ENCODE results near the gene GAK. TPM values are rescaled to one million over a fixed set of nuclear protein-coding genes. Genes with fewer than 3 reads are reported as not detected.

The GAK gene
- total RNA-seq, 1 donor from 2014 or later, result 19.8 TPM

DNA sequence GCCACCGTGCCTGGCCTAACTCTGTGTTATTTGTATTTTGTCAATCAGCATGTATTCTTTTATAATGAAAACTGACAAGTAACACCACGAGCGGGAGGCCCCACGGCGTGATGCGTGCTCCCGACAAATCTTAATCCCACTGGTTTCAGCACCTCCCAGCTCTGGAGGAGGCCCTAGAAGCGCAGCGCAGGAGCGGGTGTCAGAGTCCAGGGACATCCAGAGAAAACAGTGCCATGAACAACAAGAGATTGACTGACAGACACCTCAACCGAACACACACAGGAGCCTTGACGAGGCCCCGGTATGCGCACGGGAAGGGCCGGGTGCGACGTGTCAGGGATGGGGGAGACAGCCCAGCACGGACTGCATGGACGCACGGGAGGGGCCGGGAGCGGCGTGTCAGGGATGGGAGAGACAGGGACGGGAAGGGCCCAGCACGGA, 23.0 kb downstream of the GAK start:
- Histone ChIP-seq H3K27me3 (ENCODE audit: control insufficient read depth in 3 of 3, insufficient read depth in 3 of 3, low read length in 3 of 3) (no peaks in the 10 kb centered on the region), H3K9ac (ENCODE audit: low read depth in 1 of 3, low read length in 3 of 3) (no peak overlapping the region), H3K4me3 (ENCODE audit: low read length in 3 of 3) (no peak overlapping the region), H3K9me3 (ENCODE audit: control insufficient read depth in 3 of 3, low read length in 3 of 3) (no peaks in the 10 kb centered on the region), H3K27ac (ENCODE audit: low read depth, low read length) (no peak overlapping the region), H3K4me1 (ENCODE audit: control insufficient read depth in 3 of 3, insufficient read depth in 3 of 3, low read length in 3 of 3) (no peaks in the 10 kb centered on the region), H3K36me3 (ENCODE audit: control insufficient read depth in 3 of 3, insufficient read depth in 3 of 3, low read length in 3 of 3) (peaks cover 21 to 32% (median 30%) of the 10 kb centered on the region in 3 donors)

DNA sequence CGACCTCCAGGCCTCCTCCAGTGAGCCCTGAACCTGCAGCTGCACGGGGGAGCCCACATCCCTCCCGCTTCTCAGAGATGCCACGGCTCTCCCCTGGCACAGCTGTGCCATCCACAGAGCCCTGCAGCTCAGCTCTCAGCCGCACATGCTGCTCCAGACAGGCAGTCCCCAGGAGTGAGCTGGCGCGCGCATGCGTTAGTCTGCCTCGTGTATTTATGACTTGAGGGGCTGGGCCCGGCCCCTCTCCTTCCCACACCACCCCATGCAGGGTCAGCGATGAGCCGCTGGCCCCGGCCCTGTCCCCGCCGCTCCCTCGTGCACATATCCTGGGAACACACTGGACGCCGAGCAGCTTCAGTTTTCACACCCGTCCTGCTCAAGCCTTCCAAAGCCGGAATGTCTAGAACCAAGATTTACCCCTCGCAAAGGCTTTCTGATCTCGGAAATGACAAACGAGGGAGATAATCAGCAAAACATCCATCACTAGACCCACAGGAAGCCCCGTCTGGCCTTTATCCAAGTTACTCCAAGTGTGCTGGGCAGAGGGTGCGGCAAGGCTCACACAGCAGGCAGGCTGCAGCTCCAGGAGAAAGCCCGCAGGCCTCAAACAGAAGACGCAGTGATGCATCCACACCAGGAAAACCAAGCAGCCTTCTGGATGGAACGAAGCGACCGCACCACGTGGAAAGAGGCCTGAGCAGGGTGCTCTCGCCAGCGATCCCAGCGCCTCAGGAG, 24.3 kb downstream of the GAK start:
- peaks cover 23 to 29% (median 24%) of the 10 kb centered on the region in 3 donors for H3K36me3 ChIP-seq (ENCODE audit: control insufficient read depth in 3 of 3, insufficient read depth in 3 of 3, low read length in 3 of 3)
- H3K27ac ChIP-seq (ENCODE audit: low read depth, low read length), result no peak overlapping the region
- no peaks in the 10 kb centered on the region for H3K9me3 ChIP-seq (ENCODE audit: control insufficient read depth in 3 of 3, low read length in 3 of 3)

DNA sequence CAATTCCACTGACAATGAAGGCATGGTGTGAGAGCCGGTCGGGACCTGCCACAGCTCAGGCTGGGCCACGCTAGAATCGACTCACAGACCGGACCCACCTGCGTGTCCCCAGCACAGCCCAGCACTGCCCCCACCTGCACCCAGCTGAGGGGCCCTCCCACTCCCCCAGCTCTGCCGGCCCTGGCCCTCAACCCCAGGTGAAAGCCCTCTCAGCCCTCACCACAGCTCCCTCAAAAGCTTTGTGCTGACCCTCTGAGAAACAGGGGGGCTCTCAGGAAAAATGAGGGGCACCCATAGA, 25.1 kb downstream of the GAK start:
- peaks cover 20 to 24% (median 22%) of the 10 kb centered on the region in 3 donors for H3K36me3 ChIP-seq (ENCODE audit: control insufficient read depth in 3 of 3, insufficient read depth in 3 of 3, low read length in 3 of 3)
- no peak overlapping the region for H3K27ac ChIP-seq (ENCODE audit: low read depth, low read length)
- H3K4me3 ChIP-seq (ENCODE audit: low read length in 3 of 3), result no peak overlapping the region
- no peaks in the 10 kb centered on the region for H3K27me3 ChIP-seq (ENCODE audit: control insufficient read depth in 3 of 3, insufficient read depth in 3 of 3, low read length in 3 of 3)
- H3K4me1 ChIP-seq (ENCODE audit: control insufficient read depth in 3 of 3, insufficient read depth in 3 of 3, low read length in 3 of 3), result no peaks in the 10 kb centered on the region
- no peak overlapping the region for H3K9ac ChIP-seq (ENCODE audit: low read depth in 1 of 3, low read length in 3 of 3)
- H3K9me3 ChIP-seq (ENCODE audit: control insufficient read depth in 3 of 3, low read length in 3 of 3), result no peaks in the 10 kb centered on the region

More for the DNA sequence above, 24.3 kb downstream of the GAK start:
- Histone ChIP-seq H3K4me1 (ENCODE audit: control insufficient read depth in 3 of 3, insufficient read depth in 3 of 3, low read length in 3 of 3) (no peaks in the 10 kb centered on the region), H3K4me3 (ENCODE audit: low read length in 3 of 3) (no peak overlapping the region), H3K27me3 (ENCODE audit: control insufficient read depth in 3 of 3, insufficient read depth in 3 of 3, low read length in 3 of 3) (no peaks in the 10 kb centered on the region), H3K9ac (ENCODE audit: low read depth in 1 of 3, low read length in 3 of 3) (no peak overlapping the region)

DNA sequence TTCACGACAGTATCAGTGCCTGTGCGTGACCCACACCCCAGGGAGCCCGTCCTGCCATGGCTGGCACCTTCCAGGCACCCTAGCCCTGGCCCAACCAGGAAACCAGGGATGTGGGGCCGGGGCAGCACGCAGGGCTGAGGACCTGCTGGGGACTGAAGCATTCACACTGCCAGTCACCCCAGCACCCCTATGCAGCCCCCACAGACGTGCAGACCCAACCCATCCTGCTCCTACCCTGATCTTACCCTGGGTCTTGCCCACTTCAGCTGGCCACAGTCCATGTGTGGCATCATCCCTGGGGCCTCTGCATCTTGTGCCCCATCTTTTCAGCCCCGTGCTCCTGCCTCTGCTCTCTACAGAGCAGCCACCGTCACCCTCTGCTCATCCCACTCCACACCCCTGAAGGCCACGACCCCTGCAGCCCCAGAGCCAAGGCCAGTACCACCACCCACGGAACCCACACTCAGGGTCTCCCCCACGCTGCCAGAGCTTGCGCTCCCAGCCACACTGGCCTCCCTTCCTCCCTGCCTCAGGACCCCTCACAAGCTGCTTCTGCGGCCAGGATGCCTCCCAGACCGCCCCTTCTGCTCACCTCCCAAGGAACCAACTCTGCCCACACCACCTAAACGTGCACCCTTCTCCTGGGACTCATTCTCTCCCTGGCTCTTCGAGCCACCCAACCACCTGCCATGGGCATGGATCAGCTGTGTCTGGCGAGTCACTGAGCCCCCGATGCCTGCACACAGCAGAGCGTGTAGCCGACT, 25.6 kb downstream of the GAK start:
- no peaks in the 10 kb centered on the region for H3K4me1 ChIP-seq (ENCODE audit: control insufficient read depth in 3 of 3, insufficient read depth in 3 of 3, low read length in 3 of 3)
- H3K36me3 ChIP-seq (ENCODE audit: control insufficient read depth in 3 of 3, insufficient read depth in 3 of 3, low read length in 3 of 3), result peaks cover 15 to 20% (median 19%) of the 10 kb centered on the region in 3 donors
- H3K4me3 ChIP-seq (ENCODE audit: low read length in 3 of 3), result no peak overlapping the region
- no peak overlapping the region for H3K9ac ChIP-seq (ENCODE audit: low read depth in 1 of 3, low read length in 3 of 3)
- no peak overlapping the region for H3K27ac ChIP-seq (ENCODE audit: low read depth, low read length)
- no peaks in the 10 kb centered on the region for H3K27me3 ChIP-seq (ENCODE audit: control insufficient read depth in 3 of 3, insufficient read depth in 3 of 3, low read length in 3 of 3)
- H3K9me3 ChIP-seq (ENCODE audit: control insufficient read depth in 3 of 3, low read length in 3 of 3), result no peaks in the 10 kb centered on the region

GRCh38 chr4:905485-906338, 26.4 kb downstream of the GAK start:
- no peaks in the 10 kb centered on the region for H3K4me1 ChIP-seq (ENCODE audit: control insufficient read depth in 3 of 3, insufficient read depth in 3 of 3, low read length in 3 of 3)
- peaks cover 7 to 15% (median 13%) of the 10 kb centered on the region in 3 donors for H3K36me3 ChIP-seq (ENCODE audit: control insufficient read depth in 3 of 3, insufficient read depth in 3 of 3, low read length in 3 of 3)
- no peaks in the 10 kb centered on the region for H3K9me3 ChIP-seq (ENCODE audit: control insufficient read depth in 3 of 3, low read length in 3 of 3)
- H3K27me3 ChIP-seq (ENCODE audit: control insufficient read depth in 3 of 3, insufficient read depth in 3 of 3, low read length in 3 of 3), result no peaks in the 10 kb centered on the region
- no peak overlapping the region for H3K4me3 ChIP-seq (ENCODE audit: low read length in 3 of 3)
- H3K27ac ChIP-seq (ENCODE audit: low read depth, low read length), result no peak overlapping the region
- H3K9ac ChIP-seq (ENCODE audit: low read depth in 1 of 3, low read length in 3 of 3), result no peak overlapping the region

- Histone ChIP-seq H3K27me3 (ENCODE audit: control insufficient read depth in 3 of 3, insufficient read depth in 3 of 3, low read length in 3 of 3) (no peaks in the 10 kb centered on the region), H3K9ac (ENCODE audit: low read depth in 1 of 3, low read length in 3 of 3) (no peak overlapping the region), H3K4me3 (ENCODE audit: low read length in 3 of 3) (no peak overlapping the region), H3K27ac (ENCODE audit: low read depth, low read length) (no peak overlapping the region), H3K36me3 (ENCODE audit: control insufficient read depth in 3 of 3, insufficient read depth in 3 of 3, low read length in 3 of 3) (peaks cover 7 to 12% (median 11%) of the 10 kb centered on the region in 3 donors), H3K4me1 (ENCODE audit: control insufficient read depth in 3 of 3, insufficient read depth in 3 of 3, low read length in 3 of 3) (no peaks in the 10 kb centered on the region), H3K9me3 (ENCODE audit: control insufficient read depth in 3 of 3, low read length in 3 of 3) (no peaks in the 10 kb centered on the region)
Observed at GRCh38 chr4:903066-904046, 28.8 kb downstream of the GAK start.

GRCh38 chr4:901192-901910, 30.8 kb downstream of the GAK start:
- Histone ChIP-seq H3K9ac (ENCODE audit: low read depth in 1 of 3, low read length in 3 of 3) (no peak overlapping the region), H3K4me1 (ENCODE audit: control insufficient read depth in 3 of 3, insufficient read depth in 3 of 3, low read length in 3 of 3) (no peaks in the 10 kb centered on the region), H3K27ac (ENCODE audit: low read depth, low read length) (no peak overlapping the region), H3K4me3 (ENCODE audit: low read length in 3 of 3) (no peak overlapping the region), H3K9me3 (ENCODE audit: control insufficient read depth in 3 of 3, low read length in 3 of 3) (no peaks in the 10 kb centered on the region), H3K36me3 (ENCODE audit: control insufficient read depth in 3 of 3, insufficient read depth in 3 of 3, low read length in 3 of 3) (peaks cover 22 to 23% (median 22%) of the 10 kb centered on the region in 3 donors), H3K27me3 (ENCODE audit: control insufficient read depth in 3 of 3, insufficient read depth in 3 of 3, low read length in 3 of 3) (no peaks in the 10 kb centered on the region)

GRCh38 chr4:900721-901120, 31.4 kb downstream of the GAK start:
- no peak overlapping the region for H3K27ac ChIP-seq (ENCODE audit: low read depth, low read length)
- H3K4me3 ChIP-seq (ENCODE audit: low read length in 3 of 3), result no peak overlapping the region
- H3K9me3 ChIP-seq (ENCODE audit: control insufficient read depth in 3 of 3, low read length in 3 of 3), result no peaks in the 10 kb centered on the region
- H3K4me1 ChIP-seq (ENCODE audit: control insufficient read depth in 3 of 3, insufficient read depth in 3 of 3, low read length in 3 of 3), result no peaks in the 10 kb centered on the region
- H3K9ac ChIP-seq (ENCODE audit: low read depth in 1 of 3, low read length in 3 of 3), result no peak overlapping the region
- H3K36me3 ChIP-seq (ENCODE audit: control insufficient read depth in 3 of 3, insufficient read depth in 3 of 3, low read length in 3 of 3), result peaks cover 23 to 27% (median 25%) of the 10 kb centered on the region in 3 donors
- no peaks in the 10 kb centered on the region for H3K27me3 ChIP-seq (ENCODE audit: control insufficient read depth in 3 of 3, insufficient read depth in 3 of 3, low read length in 3 of 3)

- H3K9me3 ChIP-seq (ENCODE audit: control insufficient read depth in 3 of 3, low read length in 3 of 3), result no peaks in the 10 kb centered on the region
- H3K4me3 ChIP-seq (ENCODE audit: low read length in 3 of 3), result no peak overlapping the region
- no peak overlapping the region for H3K9ac ChIP-seq (ENCODE audit: low read depth in 1 of 3, low read length in 3 of 3)
- no peaks in the 10 kb centered on the region for H3K27me3 ChIP-seq (ENCODE audit: control insufficient read depth in 3 of 3, insufficient read depth in 3 of 3, low read length in 3 of 3)
- no peak overlapping the region for H3K27ac ChIP-seq (ENCODE audit: low read depth, low read length)
- no peaks in the 10 kb centered on the region for H3K4me1 ChIP-seq (ENCODE audit: control insufficient read depth in 3 of 3, insufficient read depth in 3 of 3, low read length in 3 of 3)
- H3K36me3 ChIP-seq (ENCODE audit: control insufficient read depth in 3 of 3, insufficient read depth in 3 of 3, low read length in 3 of 3), result peaks cover 28 to 32% (median 31%) of the 10 kb centered on the region in 3 donors
Observed at GRCh38 chr4:900073-900472, 32.0 kb downstream of the GAK start.
